HEK293 (cell line): ENCODE results near the gene XPNPEP1.
A peak's percentile ranks its signal among the peaks of the same experiment; 100 is the strongest.

Source experiments
- CTCF ChIA-PET: fragments of 350-600 bp; formaldehyde crosslinking; extraction: SDS; loops from one replicate; lab custom pipeline; 2021; ENCODE audit warnings: antibody characterized with exemption; lab: Yijun Ruan, JAX
- POLR2A ChIA-PET: fragments of 300-600 bp; formaldehyde crosslinking; extraction: SDS; loops from one replicate; lab custom pipeline; 2020; ENCODE audit warnings: antibody characterized with exemption, inconsistent platforms; lab: Yijun Ruan, JAX
- H3K27ac ChIP-seq: fragments of 200-500 bp; sonication (Bioruptor generic); 2 replicates; pipeline ENCODE4 v1.5.1; 2014; ENCODE audit warnings: low read depth, low read length, control low read depth, inconsistent platforms; ENCODE audit errors: extremely low read depth
- H3K36me3 ChIP-seq, 2 experiments: fragments of 200-500 bp in 1 of 2; sonication (Bioruptor generic) in 1 of 2; 1 replicate in 1 of 2; 2 replicates in 1 of 2; pipeline ENCODE4 v1.5.1; 2014 to 2017; ENCODE audit warnings: inconsistent platforms in 2 of 2, low read length in 2 of 2; ENCODE audit not compliant: control insufficient read depth in 2 of 2, insufficient read depth in 1 of 2
- H3K4me1 ChIP-seq: fragments of 200-500 bp; sonication (Bioruptor generic); 2 replicates; pipeline ENCODE4 v1.5.1; 2014; ENCODE audit warnings: mild to moderate bottlenecking, low read length, inconsistent platforms; ENCODE audit not compliant: control insufficient read depth, insufficient read depth
- H3K4me3 ChIP-seq: 2 replicates; pipeline ENCODE4 v1.5.1; 2011; ENCODE audit warnings: low read depth, mild to moderate bottlenecking, control low read depth, low read length, moderate library complexity
- H3K9me3 ChIP-seq: fragments of 200-500 bp; sonication (Bioruptor generic); 2 replicates; pipeline ENCODE4 v1.5.1; 2014; ENCODE audit warnings: low read depth, low read length, inconsistent platforms; ENCODE audit not compliant: control insufficient read depth, insufficient read depth
- BCL6B ChIP-seq: fragments of 450-650 bp; formaldehyde crosslinking; IDR thresholded peaks from 2 replicates; pipeline ENCODE4 v1.5.1; 2017; ENCODE audit warnings: missing biosample characterization, missing genetic modification characterization
- CTCF ChIP-seq: fragments of 450-650 bp; formaldehyde crosslinking; IDR thresholded peaks from 2 replicates; pipeline ENCODE4 v1.5.1; 2016; ENCODE audit warnings: missing biosample characterization, missing genetic modification characterization
- GFI1B ChIP-seq: fragments of 450-650 bp; formaldehyde crosslinking; IDR thresholded peaks from 2 replicates; pipeline ENCODE4 v1.5.1; 2016; ENCODE audit warnings: missing biosample characterization, missing genetic modification characterization
- OSR2 ChIP-seq: fragments of 450-650 bp; formaldehyde crosslinking; IDR thresholded peaks from 2 replicates; pipeline ENCODE4 v1.5.1; 2016; ENCODE audit warnings: missing biosample characterization, missing genetic modification characterization
- OVOL3 ChIP-seq: fragments of 450-650 bp; formaldehyde crosslinking; IDR thresholded peaks from 2 replicates; pipeline ENCODE4 v1.5.1; 2016; ENCODE audit warnings: missing biosample characterization, missing genetic modification characterization
- SCRT1 ChIP-seq: fragments of 450-650 bp; formaldehyde crosslinking; IDR thresholded peaks from 2 replicates; pipeline ENCODE4 v1.5.1; 2016; ENCODE audit warnings: missing biosample characterization, missing genetic modification characterization, borderline replicate concordance
- SCRT2 ChIP-seq: fragments of 450-650 bp; formaldehyde crosslinking; IDR thresholded peaks from 2 replicates; pipeline ENCODE4 v1.5.1; 2016; ENCODE audit warnings: missing biosample characterization, missing genetic modification characterization
- SETDB1 ChIP-seq: IDR thresholded peaks from one replicate; pipeline ENCODE4 v1.6.1; 2017; ENCODE audit warnings: mild to moderate bottlenecking, low read length, moderate library complexity, mixed read lengths; ENCODE audit not compliant: insufficient read length
- TCF7L2 ChIP-seq: IDR thresholded peaks from 2 replicates; pipeline ENCODE4 v1.6.1; 2011; ENCODE audit warnings: low read depth, mild to moderate bottlenecking, inconsistent platforms, low read length, moderate library complexity, borderline replicate concordance
- YY2 ChIP-seq: fragments of 450-650 bp; formaldehyde crosslinking; IDR thresholded peaks from 2 replicates; pipeline ENCODE4 v1.5.1; 2016; ENCODE audit warnings: missing biosample characterization, missing genetic modification characterization
- ZBTB20 ChIP-seq: fragments of 450-650 bp; formaldehyde crosslinking; IDR thresholded peaks from 2 replicates; pipeline ENCODE4 v1.5.1; 2016; ENCODE audit warnings: missing biosample characterization, missing genetic modification characterization
- ZBTB44 ChIP-seq: fragments of 450-650 bp; IDR thresholded peaks from 2 replicates; pipeline ENCODE4 v1.5.1; 2018; ENCODE audit warnings: missing biosample characterization, mild to moderate bottlenecking, missing genetic modification characterization
- ZNF112 ChIP-seq: fragments of 450-650 bp; formaldehyde crosslinking; IDR thresholded peaks from 2 replicates; pipeline ENCODE4 v1.5.0; 2017; ENCODE audit warnings: missing biosample characterization, missing genetic modification characterization
- ZNF280C ChIP-seq: fragments of 450-650 bp; formaldehyde crosslinking; IDR thresholded peaks from 2 replicates; pipeline ENCODE4 v1.5.1; 2016; ENCODE audit warnings: missing biosample characterization, missing genetic modification characterization
- ZNF398 ChIP-seq: fragments of 450-650 bp; formaldehyde crosslinking; IDR thresholded peaks from 2 replicates; pipeline ENCODE4 v1.5.1; 2017; ENCODE audit warnings: missing biosample characterization, missing genetic modification characterization
- ZNF404 ChIP-seq: fragments of 450-650 bp; formaldehyde crosslinking; IDR thresholded peaks from 2 replicates; pipeline ENCODE4 v1.5.1; 2017; ENCODE audit warnings: missing biosample characterization, missing genetic modification characterization
- ZNF416 ChIP-seq: fragments of 450-650 bp; formaldehyde crosslinking; IDR thresholded peaks from 2 replicates; pipeline ENCODE4 v1.5.1; 2016; ENCODE audit warnings: missing biosample characterization, missing genetic modification characterization
- ZNF426 ChIP-seq: fragments of 450-650 bp; formaldehyde crosslinking; IDR thresholded peaks from 2 replicates; pipeline ENCODE4 v1.5.1; 2017; ENCODE audit warnings: missing biosample characterization, missing genetic modification characterization, mild to moderate bottlenecking, inconsistent platforms, moderate library complexity
- ZNF433 ChIP-seq: fragments of 450-650 bp; formaldehyde crosslinking; IDR thresholded peaks from 2 replicates; pipeline ENCODE4 v1.5.1; 2016; ENCODE audit warnings: missing biosample characterization, missing genetic modification characterization, low read depth
- ZNF488 ChIP-seq: fragments of 450-650 bp; formaldehyde crosslinking; IDR thresholded peaks from 2 replicates; pipeline ENCODE4 v1.5.1; 2016; ENCODE audit warnings: missing biosample characterization, missing genetic modification characterization
- ZNF529 ChIP-seq: fragments of 450-650 bp; formaldehyde crosslinking; IDR thresholded peaks from 2 replicates; pipeline ENCODE4 v1.5.1; 2017; ENCODE audit warnings: missing genetic modification characterization, missing biosample characterization; ENCODE audit not compliant: insufficient replicate concordance
- ZNF544 ChIP-seq: fragments of 450-650 bp; formaldehyde crosslinking; IDR thresholded peaks from 2 replicates; pipeline ENCODE4 v1.5.0; 2017; ENCODE audit warnings: missing biosample characterization, missing genetic modification characterization
- ZNF580 ChIP-seq: fragments of 450-650 bp; formaldehyde crosslinking; IDR thresholded peaks from 2 replicates; pipeline ENCODE4 v1.5.1; 2016; ENCODE audit warnings: missing biosample characterization, missing genetic modification characterization
- ZNF596 ChIP-seq: fragments of 450-650 bp; IDR thresholded peaks from 2 replicates; pipeline ENCODE4 v1.5.0; 2018; ENCODE audit warnings: missing biosample characterization, mild to moderate bottlenecking, missing genetic modification characterization, moderate library complexity
- ZNF600 ChIP-seq: fragments of 450-650 bp; formaldehyde crosslinking; IDR thresholded peaks from 2 replicates; pipeline ENCODE4 v1.5.1; 2016; ENCODE audit warnings: missing biosample characterization, missing genetic modification characterization

XPNPEP1 gene

GRCh38 chr10:109894516-109894915 is 28.8 kb downstream of the XPNPEP1 start:
- H3K9me3 ChIP-seq = no peaks in the 10 kb centered on the region
- TF ChIP-seq ZNF280C (tag by site-specific recombination) (no peak), SCRT1 (tag by site-specific recombination) (peak; percentile 75; the same call in 1 of the 2 replicates), ZNF426 (tag by site-specific recombination) (no peak), OVOL3 (tag by site-specific recombination) (no peak), SCRT2 (tag by site-specific recombination) (peak; percentile 81), TCF7L2 (no peak)
- H3K4me1 ChIP-seq = no peaks in the 10 kb centered on the region
- POLR2A ChIA-PET = no interaction called here
- H3K36me3 ChIP-seq = peaks cover 0 to 34% of the 10 kb centered on the region in 2 experiments; a peak in 2 of 3 replicates
- no peak overlapping the region for H3K4me3 ChIP-seq
- CTCF ChIA-PET = interaction anchor here (0.6 to 2.1 kb wide), 2 partner anchors 10 to 380 kb away, joined by 3 to 8 read pairs; no protein-coding TSS in a partner anchor
- no peak overlapping the region for H3K27ac ChIP-seq

GRCh38 chr10:109893386-109893785 is 29.9 kb downstream of the XPNPEP1 start:
- H3K4me3 ChIP-seq = no peak overlapping the region
- no peaks in the 10 kb centered on the region for H3K9me3 ChIP-seq
- H3K4me1 ChIP-seq = no peaks in the 10 kb centered on the region
- ChIA-PET POLR2A (no interaction called here), CTCF (interaction anchor here (2.1 kb wide), 1 partner anchor 9 kb away, joined by 8 read pairs; no protein-coding TSS in a partner anchor)
- H3K36me3 ChIP-seq = peaks cover 0 to 34% of the 10 kb centered on the region in 2 experiments
- no peak overlapping the region for H3K27ac ChIP-seq
- TF ChIP-seq ZNF580 (tag by site-specific recombination) (no peak), ZNF600 (no peak), ZNF529 (no peak), GFI1B (tag by site-specific recombination) (no peak), ZNF404 (no peak), ZBTB44 (tag by site-specific recombination) (no peak), BCL6B (tag by site-specific recombination) (no peak), ZNF112 (no peak), SETDB1 (no peak), YY2 (tag by site-specific recombination) (no peak), ZNF416 (tag by site-specific recombination) (no peak), CTCF (tag by site-specific recombination) (no peak), ZNF488 (tag by site-specific recombination) (no peak), ZNF433 (tag by site-specific recombination) (no peak), ZNF398 (tag by site-specific recombination) (no peak), ZBTB20 (tag by site-specific recombination) (no peak), OSR2 (tag by site-specific recombination) (no peak), ZNF596 (no peak), ZNF544 (no peak)
